Inferior parietal cortex (tissue), 1 donor: Measurements from ENCODE around the gene KRTAP2-3.
"Not testable (repeated sequence)": the region's sequence is repeated elsewhere in the genome, so short reads cannot be mapped to it uniquely, and the experiment has no call there.

Experiments used
- DNase-seq: peaks from one replicate; pipeline ENCODE4 v3.0.0-alpha.2; 2016; ENCODE audit errors: extremely low spot score

Gene KRTAP2-3

GRCh38 chr17:41060052-41060604 lies at the start of gene KRTAP2-3:
Gene KRTAP2-3 (minus strand): TSS chr17:41060114. CDS start chr17:41060050, 64 bp downstream.
- DNase-seq = no peak

DNA sequence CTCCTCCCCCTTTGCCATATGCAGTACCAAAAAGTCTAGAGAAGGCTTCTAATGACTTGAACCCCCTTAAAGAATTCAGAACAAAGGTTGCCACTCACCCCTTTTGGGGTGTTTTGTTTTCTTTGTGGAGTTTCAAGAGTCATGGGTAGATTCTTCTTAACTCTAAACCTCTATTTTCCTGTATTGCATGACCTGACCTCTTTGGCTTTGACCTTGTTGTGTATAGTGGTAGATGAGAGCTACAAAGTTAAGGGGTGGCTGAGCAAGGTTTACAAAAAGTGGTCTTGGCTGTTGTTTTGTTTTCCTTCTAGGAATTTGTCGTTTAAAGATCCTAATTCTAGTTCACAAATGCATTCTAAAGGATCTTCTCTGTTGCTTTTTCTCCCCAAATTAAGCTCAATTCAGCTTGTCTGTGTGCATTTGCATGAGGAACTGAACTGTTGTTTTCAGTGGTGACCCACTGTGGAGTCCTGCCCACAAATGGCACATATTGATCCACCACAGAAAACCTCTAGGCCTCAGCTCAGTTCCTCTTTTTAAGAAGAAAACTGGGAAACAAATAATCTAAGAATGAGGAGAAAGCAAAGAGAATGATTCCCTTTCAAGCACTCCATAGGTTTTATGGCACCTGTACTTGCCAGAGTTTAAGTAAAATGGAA lies 48.9 kb upstream of the KRTAP2-3 start:
- DNase-seq = not testable (repeated sequence)

DNA sequence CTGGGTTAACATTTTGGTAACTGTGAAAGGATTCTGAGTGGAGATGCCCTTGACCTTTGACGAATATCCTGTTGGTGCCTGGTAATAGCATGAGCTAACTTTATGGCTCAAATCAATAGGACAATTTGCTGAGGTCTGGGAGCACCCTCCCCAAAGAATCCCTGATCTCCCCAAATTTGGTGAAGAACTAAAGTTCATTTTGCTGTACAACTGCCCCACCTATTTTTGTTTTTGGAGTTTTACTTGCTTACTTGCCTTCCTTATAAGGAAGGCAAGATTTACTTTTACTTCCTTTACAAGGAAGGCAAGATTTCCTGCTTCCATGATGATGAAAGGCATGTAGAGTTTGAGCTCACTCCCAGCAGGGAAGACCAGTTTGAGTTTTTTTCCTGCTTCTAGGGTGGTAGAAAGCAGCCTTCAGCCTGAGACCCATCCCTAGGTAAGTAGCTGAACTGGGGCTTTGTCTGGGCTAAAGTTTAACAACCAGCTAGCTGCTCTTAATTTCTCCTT lies 48.1 kb upstream of the KRTAP2-3 start:
- no peak for DNase-seq

DNA sequence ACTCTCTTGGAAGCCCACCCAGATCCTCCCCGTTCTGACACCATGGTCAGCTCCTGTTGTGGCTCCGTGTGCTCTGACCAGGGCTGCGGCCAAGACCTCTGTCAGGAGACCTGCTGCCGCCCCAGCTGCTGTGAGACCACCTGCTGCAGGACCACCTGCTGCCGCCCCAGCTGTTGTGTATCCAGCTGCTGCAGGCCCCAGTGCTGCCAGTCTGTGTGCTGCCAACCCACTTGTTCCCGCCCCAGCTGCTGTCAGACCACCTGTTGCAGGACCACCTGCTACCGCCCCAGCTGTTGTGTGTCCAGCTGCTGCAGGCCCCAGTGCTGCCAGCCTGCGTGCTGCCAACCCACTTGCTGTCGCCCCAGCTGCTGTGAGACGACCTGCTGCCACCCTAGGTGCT lies 45.4 kb upstream of the KRTAP2-3 start, which contains the start of gene KRTAP4-9:
Gene KRTAP4-9, plus strand, starts transcription at position 43 of the 400 bp plus-strand sequence. Its CDS starts 0 bp downstream, at position 43.
- DNase-seq = not testable (repeated sequence)

DNA sequence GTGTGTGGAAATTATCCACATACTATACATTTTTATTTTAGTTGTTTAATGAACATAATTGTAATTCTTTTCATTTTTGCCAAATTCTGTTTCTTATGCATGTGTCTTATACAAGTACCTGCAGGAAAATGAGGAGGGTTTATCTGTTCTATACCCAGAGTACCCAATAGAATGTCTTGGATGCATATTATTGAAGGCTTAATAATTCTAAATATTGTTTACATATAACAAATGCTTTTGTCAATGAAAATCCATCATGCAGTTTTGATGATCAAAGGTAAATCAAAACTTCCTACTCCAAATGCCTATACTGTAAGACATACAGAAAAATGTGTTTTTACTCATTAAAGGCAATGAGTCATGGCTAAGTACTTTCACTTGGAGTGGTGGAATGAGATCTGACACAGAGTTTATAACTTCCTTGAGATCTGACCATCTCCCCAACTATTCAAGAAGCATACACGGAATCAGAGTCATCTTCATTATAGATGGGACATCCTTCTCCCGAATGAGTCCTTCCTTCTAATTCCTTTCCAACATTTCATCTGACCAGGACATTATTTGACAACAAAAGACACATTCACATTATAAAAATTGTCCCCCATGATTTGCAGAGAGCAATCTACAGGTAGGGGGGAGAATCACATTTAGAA lies 44.6 kb upstream of the KRTAP2-3 start:
- DNase-seq = not testable (repeated sequence)

DNA sequence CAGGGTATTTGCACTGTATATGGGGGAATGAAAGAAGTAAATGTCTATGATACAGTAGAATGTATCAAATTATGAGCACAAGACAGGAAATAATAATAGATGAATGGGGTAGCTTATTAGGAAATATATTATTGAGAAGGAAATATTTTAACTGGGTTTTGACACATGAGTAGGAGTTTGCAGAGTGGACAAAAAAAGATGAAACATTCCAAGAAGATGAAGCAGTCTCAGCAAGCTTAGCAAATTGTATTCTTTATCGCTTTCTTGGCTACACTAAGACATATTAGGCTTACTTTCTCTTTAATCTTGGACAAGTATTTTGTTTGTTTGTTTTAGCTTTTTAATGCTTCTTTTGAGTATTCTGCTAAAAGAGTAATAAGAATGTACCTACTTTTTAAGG lies 44.0 kb upstream of the KRTAP2-3 start:
- no peak for DNase-seq

DNA sequence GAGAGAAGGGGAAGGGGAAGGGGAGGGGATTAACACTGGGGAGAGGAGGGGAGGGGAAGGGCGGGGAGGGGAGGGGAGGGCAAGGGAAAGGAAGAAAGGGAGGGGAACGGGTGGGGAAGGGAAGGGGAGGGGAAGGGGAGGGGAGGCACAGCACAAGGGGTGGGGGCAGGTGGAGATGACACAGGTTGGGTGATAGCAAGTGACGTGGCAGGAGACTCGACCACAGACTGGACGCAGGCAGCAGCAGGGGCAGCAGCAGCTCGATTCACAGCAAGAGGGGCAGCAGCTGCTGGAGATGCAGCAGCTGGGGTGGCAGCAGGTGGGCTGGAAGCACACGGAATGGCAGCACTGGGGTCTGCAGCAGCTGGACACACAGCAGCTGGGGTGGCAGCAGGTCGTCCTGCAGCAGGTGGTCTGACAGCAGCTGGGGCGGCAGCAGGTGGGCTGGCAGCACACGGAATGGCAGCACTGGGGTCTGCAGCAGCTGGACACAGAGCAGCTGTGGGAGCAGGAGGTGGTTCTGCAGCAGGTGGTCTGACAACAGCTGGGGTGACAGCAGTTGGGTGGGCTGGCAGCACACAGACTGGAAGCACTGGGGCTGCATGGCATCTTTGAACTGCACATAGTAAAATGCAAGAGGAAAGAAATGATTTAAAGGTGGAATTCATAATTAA lies 41.8 kb upstream of the KRTAP2-3 start, which contains the start of gene KRTAP4-16:
Gene KRTAP4-16, minus strand, starts transcription at position 624 of the 674 bp plus-strand sequence. Its CDS starts 0 bp downstream, at position 624.
- DNase-seq = no peak

DNA sequence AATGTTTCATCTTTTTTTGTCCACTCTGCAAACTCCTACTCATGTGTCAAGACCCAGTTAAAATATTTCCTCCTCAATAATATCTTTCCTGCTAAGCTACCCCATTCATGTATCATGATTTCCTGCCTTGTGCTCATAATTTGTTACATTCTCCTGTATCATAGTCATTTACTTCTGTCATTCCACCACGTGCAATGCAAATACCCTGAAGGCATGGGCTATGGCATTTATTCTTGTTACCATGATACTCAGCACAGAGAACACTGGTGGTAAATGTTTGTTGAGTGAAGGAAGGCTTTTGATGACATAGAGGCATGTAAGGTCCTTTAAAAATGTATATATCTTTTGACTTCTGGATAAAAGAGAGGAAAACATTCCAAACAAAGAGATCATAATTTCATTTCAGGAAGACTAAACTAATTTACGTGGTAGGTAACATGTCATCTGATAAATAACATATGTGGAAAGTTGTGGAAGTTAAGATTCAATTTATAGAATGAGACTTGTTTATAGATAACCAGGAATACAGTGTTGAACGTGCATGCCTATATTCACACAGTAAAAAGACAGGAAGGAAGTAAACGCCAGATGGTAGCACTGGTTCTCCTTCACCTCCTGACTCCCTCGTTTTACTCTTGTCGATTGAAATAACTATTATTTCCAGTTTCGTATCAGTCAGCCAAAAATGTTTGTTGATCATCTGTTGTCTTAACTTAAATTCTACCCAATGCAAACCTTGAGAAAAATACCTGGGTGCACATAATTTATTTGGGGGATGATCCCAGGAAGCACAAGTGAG lies 40.0 kb upstream of the KRTAP2-3 start:
- not testable (repeated sequence) for DNase-seq

DNA sequence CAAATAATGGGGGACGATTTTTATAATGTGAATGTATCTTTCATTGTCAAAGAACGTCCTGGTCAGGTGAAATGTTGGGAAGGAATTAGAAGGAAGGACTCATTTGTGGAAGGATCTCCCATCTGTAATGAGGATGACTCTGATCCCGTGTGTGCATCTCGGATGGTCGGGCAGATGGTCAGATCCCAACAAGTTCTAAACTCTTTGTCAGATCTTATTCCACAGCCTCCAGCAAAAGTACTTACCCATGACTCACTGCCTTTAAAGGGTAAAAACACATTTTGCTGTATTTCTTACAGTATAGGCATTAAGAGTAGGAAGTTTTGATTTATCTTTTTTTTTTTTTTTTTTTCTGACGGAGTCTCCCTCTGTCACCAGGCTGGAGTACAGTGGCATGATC lies 38.6 kb upstream of the KRTAP2-3 start:
- no peak for DNase-seq

- no peak for DNase-seq
These were observed 38.1 kb upstream of the KRTAP2-3 start, which contains the start of gene KRTAP4-8 for GRCh38 chr17:41098042-41098441. Gene KRTAP4-8 (minus strand): TSS chr17:41098142. CDS start chr17:41098084, 58 bp downstream.

GRCh38 chr17:41096055-41096454 lies 36.1 kb upstream of the KRTAP2-3 start:
- no peak for DNase-seq

DNA sequence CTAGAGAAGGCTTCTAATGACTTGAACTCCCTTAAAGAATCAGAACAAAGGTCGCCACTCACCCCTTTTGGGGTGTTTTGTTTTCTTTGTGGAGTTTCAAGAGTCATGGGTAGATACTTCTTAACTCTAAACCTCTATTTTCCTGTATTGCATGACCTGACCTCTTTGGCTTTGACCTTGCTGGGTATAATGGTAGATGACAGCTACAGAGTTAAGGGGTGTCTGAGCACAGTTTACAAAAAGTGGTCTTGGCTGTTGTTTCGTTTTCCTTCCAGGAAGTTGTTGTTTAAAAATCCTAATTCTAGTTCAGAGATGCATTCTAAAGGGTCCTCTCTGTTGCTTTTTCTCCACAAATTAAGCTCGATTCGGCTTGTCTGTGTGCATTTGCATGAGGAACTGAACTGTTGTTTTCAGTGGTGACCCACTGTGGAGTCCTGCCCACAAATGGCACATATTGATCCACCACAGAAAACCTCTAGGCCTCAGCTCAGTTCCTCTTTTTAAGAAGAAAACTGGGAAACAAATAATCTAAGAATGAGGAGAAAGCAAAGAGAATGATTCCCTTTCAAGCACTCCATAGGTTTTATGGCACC lies 28.9 kb upstream of the KRTAP2-3 start:
- DNase-seq = not testable (repeated sequence)

- not testable (repeated sequence) for DNase-seq
These were observed 24.4 kb upstream of the KRTAP2-3 start, which contains the start of gene KRTAP4-7 for GRCh38 chr17:41084100-41084856. Gene KRTAP4-7 (plus strand): TSS chr17:41084150. CDS start chr17:41084207, 57 bp downstream.

- not testable (repeated sequence) for DNase-seq
These were observed 23.5 kb upstream of the KRTAP2-3 start for GRCh38 chr17:41083427-41083826.

- no peak for DNase-seq
These were observed 22.7 kb upstream of the KRTAP2-3 start for GRCh38 chr17:41082626-41083025.

GRCh38 chr17:41076788-41077187 lies 16.9 kb upstream of the KRTAP2-3 start:
- no peak for DNase-seq

- DNase-seq = no peak
These were observed 13.8 kb upstream of the KRTAP2-3 start for GRCh38 chr17:41073676-41074075.

GRCh38 chr17:41071606-41072360 lies 11.9 kb upstream of the KRTAP2-3 start:
- no peak for DNase-seq

DNA sequence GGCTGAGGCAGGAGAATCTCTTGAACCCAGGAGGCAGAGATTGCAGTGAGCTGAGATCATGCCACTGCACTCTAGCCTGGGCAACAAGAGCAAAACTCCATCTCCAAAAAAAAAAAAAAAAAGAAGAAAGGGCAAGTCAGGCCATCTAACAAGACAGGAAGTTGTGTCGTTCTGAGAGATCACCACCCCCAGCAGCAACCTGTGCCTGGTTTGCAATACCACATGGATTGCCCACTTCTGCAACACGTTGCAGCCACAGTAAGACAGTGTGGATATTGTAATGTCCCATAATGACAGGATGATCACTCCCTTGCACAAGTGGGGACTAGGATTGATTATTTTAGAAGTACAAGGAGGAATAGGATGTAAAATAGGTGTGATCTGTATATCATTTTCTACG lies 9.1 kb upstream of the KRTAP2-3 start:
- DNase-seq = no peak
